ENCODE data around the gene PLEKHD1. TPM values are rescaled to one million over a fixed set of nuclear protein-coding genes. Genes with fewer than 3 reads are reported as not detected.

PLEKHD1 gene
- total RNA-seq, 2 donors from 2014 or later, result 0.05 to 0.10 TPM

DNA sequence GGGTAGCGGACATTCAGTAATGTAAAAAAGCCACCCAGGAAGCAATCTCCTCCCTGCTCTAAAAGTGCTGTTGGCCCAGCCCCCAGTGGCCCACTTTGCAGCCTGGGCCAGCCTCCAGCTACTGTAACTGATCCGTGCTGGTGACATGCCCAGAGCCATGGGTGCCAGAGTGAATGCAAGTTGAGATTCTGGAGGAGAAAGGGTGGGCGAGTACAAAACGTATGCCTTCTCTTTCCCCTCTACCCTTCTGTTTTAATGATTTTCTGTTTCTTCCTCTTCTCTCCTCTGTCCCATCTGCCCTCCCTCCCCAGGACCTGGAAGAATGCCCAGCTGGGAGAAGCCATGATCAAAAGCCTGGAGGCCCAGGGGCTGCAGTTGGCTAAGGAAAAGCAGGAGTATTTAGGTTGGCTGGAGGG is 16.9 kb downstream of the PLEKHD1 start:
- no peak overlapping the region for H3K4me3 ChIP-seq

DNA sequence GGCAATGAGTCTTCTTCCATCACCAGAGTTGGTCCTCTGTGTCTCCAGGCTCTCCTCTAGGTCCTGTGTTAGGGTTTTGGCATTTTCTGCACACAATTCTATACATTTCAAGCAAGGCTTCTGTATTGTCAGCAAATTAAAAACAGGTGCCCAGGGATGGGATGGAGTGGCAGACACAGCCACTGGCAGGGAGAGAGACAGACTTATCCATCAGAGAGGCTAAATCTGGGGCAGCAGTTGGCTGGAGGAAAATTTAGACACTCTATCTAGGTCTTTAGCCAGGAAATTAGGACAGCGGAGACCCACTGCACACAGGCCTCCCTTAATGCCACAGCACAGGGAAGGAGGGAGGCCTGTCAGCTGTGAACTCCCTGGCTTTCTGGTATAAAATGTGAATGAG is 20.2 kb downstream of the PLEKHD1 start:
- no peaks in the 10 kb centered on the region for H3K36me3 ChIP-seq
- no peak overlapping the region for H3K4me3 ChIP-seq
- H3K27ac ChIP-seq, result no peak overlapping the region
- H3K9ac ChIP-seq (ENCODE audit: low read depth in 2 of 2, low read length in 2 of 2), result no peak overlapping the region
- no peak for DNase-seq
- intact Hi-C loops (cut with DNase I), result no loop called here
- H3K9me3 ChIP-seq, result no peaks in the 10 kb centered on the region
- TF ChIP-seq, protein P1, sequence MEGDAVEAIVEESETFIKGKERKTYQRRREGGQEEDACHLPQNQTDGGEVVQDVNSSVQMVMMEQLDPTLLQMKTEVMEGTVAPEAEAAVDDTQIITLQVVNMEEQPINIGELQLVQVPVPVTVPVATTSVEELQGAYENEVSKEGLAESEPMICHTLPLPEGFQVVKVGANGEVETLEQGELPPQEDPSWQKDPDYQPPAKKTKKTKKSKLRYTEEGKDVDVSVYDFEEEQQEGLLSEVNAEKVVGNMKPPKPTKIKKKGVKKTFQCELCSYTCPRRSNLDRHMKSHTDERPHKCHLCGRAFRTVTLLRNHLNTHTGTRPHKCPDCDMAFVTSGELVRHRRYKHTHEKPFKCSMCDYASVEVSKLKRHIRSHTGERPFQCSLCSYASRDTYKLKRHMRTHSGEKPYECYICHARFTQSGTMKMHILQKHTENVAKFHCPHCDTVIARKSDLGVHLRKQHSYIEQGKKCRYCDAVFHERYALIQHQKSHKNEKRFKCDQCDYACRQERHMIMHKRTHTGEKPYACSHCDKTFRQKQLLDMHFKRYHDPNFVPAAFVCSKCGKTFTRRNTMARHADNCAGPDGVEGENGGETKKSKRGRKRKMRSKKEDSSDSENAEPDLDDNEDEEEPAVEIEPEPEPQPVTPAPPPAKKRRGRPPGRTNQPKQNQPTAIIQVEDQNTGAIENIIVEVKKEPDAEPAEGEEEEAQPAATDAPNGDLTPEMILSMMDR (IDR thresholded peaks at IDR 0.05), result no peak
- H3K4me1 ChIP-seq, result no peaks in the 10 kb centered on the region
- H3K27me3 ChIP-seq, result no peaks in the 10 kb centered on the region

More for the DNA sequence above, 16.9 kb downstream of the PLEKHD1 start:
- no peaks in the 10 kb centered on the region for H3K4me1 ChIP-seq
- no peaks in the 10 kb centered on the region for H3K36me3 ChIP-seq
- H3K27ac ChIP-seq, result no peak overlapping the region
- no peaks in the 10 kb centered on the region for H3K9me3 ChIP-seq
- TF ChIP-seq, protein P1 (IDR thresholded peaks at IDR 0.05), result no peak
- DNase-seq, result no peak
- no peaks in the 10 kb centered on the region for H3K27me3 ChIP-seq
- H3K9ac ChIP-seq (ENCODE audit: low read depth in 2 of 2, low read length in 2 of 2), result no peak overlapping the region
- intact Hi-C loops (cut with DNase I), result no loop called here

- no peaks in the 10 kb centered on the region for H3K9me3 ChIP-seq
- no peak for DNase-seq
- no peak overlapping the region for H3K4me3 ChIP-seq
- H3K27ac ChIP-seq, result no peak overlapping the region
- H3K27me3 ChIP-seq, result no peaks in the 10 kb centered on the region
- TF ChIP-seq, protein P1 (IDR thresholded peaks at IDR 0.05), result no peak
- no peaks in the 10 kb centered on the region for H3K4me1 ChIP-seq
- H3K36me3 ChIP-seq, result no peaks in the 10 kb centered on the region
- H3K9ac ChIP-seq (ENCODE audit: low read depth in 2 of 2, low read length in 2 of 2), result no peak overlapping the region
- intact Hi-C loops (cut with DNase I), result no loop called here
These were observed 21.1 kb downstream of the PLEKHD1 start for GRCh38 chr14:69505338-69506240.

DNA sequence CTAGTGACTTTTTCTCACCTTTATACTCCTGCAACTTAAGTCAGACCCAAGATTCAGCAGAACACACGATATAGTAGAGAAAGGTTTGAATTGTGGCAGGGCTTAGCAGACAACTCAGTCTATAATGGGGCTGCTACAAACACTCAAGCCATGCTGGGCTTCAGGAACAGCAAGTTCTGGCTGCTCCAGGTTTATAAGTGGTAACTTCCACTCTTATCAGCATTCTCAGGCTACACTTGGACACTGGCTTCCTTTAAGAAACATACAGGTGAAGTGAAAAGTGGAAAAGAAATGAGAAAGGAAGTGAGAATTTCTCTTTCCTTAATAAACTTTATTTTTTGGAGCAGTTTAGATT is 21.7 kb downstream of the PLEKHD1 start:
- H3K9me3 ChIP-seq, result no peaks in the 10 kb centered on the region
- no peak overlapping the region for H3K27ac ChIP-seq
- no peak overlapping the region for H3K4me3 ChIP-seq
- DNase-seq, result no peak
- no peaks in the 10 kb centered on the region for H3K4me1 ChIP-seq
- TF ChIP-seq, protein P1 (IDR thresholded peaks at IDR 0.05), result no peak
- no peaks in the 10 kb centered on the region for H3K36me3 ChIP-seq
- no peaks in the 10 kb centered on the region for H3K27me3 ChIP-seq
- intact Hi-C loops (cut with DNase I), result no loop called here
- H3K9ac ChIP-seq (ENCODE audit: low read depth in 2 of 2, low read length in 2 of 2), result no peak overlapping the region

DNA sequence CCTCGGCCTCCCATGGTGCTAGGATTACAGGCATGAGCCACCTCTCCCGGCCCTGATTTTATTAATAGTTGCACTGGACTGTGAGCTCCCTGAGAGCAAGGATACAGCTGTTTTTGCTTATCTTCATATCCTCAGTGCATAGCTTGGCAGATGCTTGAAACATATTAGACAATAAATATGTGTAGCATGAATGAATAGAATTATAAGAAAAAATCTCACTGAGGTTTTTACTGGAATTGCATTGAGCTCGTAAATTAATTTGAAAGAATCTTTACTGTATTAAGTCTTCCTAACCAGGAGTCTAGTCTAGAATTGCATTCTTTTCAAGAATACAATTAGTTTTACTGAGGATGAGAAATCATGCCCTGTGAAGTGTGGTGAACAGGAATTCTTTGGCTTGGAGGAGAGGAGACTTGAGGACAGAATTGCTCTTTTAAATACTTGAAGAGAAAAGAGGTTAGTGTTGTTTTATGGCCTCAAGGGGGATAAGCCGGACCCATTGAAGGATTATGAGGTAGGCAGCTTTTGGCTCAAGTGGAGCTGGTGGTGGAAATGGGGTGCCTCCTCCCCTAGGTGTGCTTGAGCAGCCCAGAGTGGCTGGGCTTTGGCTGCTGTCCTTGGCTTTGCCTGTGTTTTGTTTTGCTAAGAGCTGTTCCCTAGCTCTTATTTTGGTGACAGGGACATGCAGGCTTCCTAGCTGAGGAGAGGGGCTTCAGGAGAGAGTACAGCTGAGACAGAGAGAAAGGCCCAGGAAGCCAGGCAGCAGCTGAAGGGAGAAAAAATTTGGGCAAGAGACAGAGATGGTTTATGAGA is 34.0 kb downstream of the PLEKHD1 start:
- no peak for DNase-seq
- TF ChIP-seq, protein P1 (IDR thresholded peaks at IDR 0.05), result no peak
- H3K9ac ChIP-seq (ENCODE audit: low read depth in 2 of 2, low read length in 2 of 2), result no peak overlapping the region
- H3K4me3 ChIP-seq, result no peak overlapping the region
- no peaks in the 10 kb centered on the region for H3K36me3 ChIP-seq
- H3K27me3 ChIP-seq, result no peaks in the 10 kb centered on the region
- no peak overlapping the region for H3K27ac ChIP-seq
- H3K9me3 ChIP-seq, result no peaks in the 10 kb centered on the region
- intact Hi-C loops (cut with DNase I), result no loop called here
- no peaks in the 10 kb centered on the region for H3K4me1 ChIP-seq
